ENCODE measurements around the gene C3orf80.

GRCh38 chr3:160176923-160177322 lies 48.3 kb upstream of the C3orf80 start:
- TF ChIP-seq CTCF (IDR thresholded peaks at IDR 0.05) (no peak), POLR2AphosphoS5 (IDR thresholded peaks at IDR 0.05; ENCODE audit: insufficient read depth in 1 of 2, low read depth in 1 of 2) (no peak), POLR2A (IDR thresholded peaks at IDR 0.05) (no peak)

Measured in vagina (tissue), 2 donors.